ENCODE results near the gene ST6GALNAC1. TPM values are rescaled to one million over a fixed set of nuclear protein-coding genes. Genes with fewer than 3 reads are reported as not detected.
A peak's percentile ranks its signal among the peaks of the same experiment; 100 is the strongest.

The ST6GALNAC1 gene
- total and polyA plus RNA-seq, 4 donors, result 0.16 to 2.1 (median 0.21) TPM; not detected in 1

DNA sequence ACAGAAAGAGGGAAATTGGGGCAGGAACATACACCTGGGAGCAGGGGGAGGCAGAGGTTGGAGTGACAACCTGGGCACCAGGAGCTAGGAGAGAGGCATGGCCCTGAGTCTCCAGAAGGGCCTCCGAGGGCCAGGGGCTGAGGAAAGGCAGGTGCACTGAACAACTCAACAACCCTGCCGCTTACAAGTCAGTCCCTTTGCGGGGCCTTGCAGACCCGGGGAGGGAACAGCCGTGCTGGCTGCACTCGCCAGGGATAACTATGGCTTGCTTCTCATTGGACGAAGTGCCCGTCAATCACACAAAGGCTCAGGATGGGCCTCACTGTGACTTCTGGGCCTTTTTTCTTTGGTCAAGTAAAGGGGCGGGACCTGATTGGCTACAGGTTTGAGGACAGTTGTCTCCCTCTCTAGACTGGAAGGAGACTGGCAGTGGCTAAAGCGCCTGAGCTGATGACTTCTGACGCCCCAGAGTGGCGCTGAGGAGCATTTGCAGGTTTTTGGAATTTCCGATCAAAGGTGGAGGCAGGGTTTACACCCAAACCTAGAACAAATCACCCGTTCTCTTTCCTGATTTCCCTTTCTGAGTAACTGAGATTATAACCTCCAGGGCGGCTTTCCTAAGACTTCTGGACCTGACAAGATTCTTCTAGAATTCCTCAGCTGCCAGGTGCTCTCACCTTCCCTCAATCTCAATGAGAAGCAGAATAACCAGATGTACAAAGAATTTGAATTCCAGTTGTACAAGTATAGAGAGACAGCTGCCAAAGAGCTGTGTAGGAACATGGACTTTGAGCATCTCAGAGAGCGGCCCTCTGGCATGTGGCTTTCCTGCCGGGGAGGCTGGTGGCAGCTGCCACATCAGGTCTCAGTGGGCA is 30.3 kb downstream of the ST6GALNAC1 start:
- TF ChIP-seq YY1 (IDR thresholded peaks at IDR 0.05) (no peak), TAF1 (conservative IDR thresholded peaks at IDR 0.05) (no peak), RAD21 (IDR thresholded peaks at IDR 0.05) (peak; percentile 22 to 29), GABPA (IDR thresholded peaks at IDR 0.05 in 1 of 2, conservative IDR thresholded peaks at IDR 0.05 in 1 of 2) (peak in 1 of 2 donors; percentile 17), JUND (IDR thresholded peaks at IDR 0.05) (no peak), RXRA (IDR thresholded peaks at IDR 0.05) (peak in 1 of 2 donors; percentile 29), FOXA2 (IDR thresholded peaks at IDR 0.05) (no peak), HNF4A (conservative IDR thresholded peaks at IDR 0.05) (peak; percentile 84 to 88), SP1 (IDR thresholded peaks at IDR 0.05) (peak; percentile 75), EGR1 (IDR thresholded peaks at IDR 0.05; ENCODE audit: low read depth in 2 of 2) (no peak), NR2F2 (IDR thresholded peaks at IDR 0.05) (no peak), HNF4G (IDR thresholded peaks at IDR 0.05) (peak; percentile 71), FOXA1 (IDR thresholded peaks at IDR 0.05) (no peak)
- TF ChIP-seq, protein P1, sequence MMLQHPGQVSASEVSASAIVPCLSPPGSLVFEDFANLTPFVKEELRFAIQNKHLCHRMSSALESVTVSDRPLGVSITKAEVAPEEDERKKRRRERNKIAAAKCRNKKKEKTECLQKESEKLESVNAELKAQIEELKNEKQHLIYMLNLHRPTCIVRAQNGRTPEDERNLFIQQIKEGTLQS (IDR thresholded peaks at IDR 0.05), result no peak
- TF ChIP-seq, protein P2, sequence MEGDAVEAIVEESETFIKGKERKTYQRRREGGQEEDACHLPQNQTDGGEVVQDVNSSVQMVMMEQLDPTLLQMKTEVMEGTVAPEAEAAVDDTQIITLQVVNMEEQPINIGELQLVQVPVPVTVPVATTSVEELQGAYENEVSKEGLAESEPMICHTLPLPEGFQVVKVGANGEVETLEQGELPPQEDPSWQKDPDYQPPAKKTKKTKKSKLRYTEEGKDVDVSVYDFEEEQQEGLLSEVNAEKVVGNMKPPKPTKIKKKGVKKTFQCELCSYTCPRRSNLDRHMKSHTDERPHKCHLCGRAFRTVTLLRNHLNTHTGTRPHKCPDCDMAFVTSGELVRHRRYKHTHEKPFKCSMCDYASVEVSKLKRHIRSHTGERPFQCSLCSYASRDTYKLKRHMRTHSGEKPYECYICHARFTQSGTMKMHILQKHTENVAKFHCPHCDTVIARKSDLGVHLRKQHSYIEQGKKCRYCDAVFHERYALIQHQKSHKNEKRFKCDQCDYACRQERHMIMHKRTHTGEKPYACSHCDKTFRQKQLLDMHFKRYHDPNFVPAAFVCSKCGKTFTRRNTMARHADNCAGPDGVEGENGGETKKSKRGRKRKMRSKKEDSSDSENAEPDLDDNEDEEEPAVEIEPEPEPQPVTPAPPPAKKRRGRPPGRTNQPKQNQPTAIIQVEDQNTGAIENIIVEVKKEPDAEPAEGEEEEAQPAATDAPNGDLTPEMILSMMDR (IDR thresholded peaks at IDR 0.05; ENCODE audit: low read depth, low read length, missing input control), result no peak
- TF ChIP-seq, protein P3, sequence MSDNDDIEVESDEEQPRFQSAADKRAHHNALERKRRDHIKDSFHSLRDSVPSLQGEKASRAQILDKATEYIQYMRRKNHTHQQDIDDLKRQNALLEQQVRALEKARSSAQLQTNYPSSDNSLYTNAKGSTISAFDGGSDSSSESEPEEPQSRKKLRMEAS (IDR thresholded peaks at IDR 0.05), result peak; percentile 60
- TF ChIP-seq, protein P4, sequence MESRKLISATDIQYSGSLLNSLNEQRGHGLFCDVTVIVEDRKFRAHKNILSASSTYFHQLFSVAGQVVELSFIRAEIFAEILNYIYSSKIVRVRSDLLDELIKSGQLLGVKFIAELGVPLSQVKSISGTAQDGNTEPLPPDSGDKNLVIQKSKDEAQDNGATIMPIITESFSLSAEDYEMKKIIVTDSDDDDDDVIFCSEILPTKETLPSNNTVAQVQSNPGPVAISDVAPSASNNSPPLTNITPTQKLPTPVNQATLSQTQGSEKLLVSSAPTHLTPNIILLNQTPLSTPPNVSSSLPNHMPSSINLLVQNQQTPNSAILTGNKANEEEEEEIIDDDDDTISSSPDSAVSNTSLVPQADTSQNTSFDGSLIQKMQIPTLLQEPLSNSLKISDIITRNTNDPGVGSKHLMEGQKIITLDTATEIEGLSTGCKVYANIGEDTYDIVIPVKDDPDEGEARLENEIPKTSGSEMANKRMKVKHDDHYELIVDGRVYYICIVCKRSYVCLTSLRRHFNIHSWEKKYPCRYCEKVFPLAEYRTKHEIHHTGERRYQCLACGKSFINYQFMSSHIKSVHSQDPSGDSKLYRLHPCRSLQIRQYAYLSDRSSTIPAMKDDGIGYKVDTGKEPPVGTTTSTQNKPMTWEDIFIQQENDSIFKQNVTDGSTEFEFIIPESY (IDR thresholded peaks at IDR 0.05), result no peak
- TF ChIP-seq, protein P5, sequence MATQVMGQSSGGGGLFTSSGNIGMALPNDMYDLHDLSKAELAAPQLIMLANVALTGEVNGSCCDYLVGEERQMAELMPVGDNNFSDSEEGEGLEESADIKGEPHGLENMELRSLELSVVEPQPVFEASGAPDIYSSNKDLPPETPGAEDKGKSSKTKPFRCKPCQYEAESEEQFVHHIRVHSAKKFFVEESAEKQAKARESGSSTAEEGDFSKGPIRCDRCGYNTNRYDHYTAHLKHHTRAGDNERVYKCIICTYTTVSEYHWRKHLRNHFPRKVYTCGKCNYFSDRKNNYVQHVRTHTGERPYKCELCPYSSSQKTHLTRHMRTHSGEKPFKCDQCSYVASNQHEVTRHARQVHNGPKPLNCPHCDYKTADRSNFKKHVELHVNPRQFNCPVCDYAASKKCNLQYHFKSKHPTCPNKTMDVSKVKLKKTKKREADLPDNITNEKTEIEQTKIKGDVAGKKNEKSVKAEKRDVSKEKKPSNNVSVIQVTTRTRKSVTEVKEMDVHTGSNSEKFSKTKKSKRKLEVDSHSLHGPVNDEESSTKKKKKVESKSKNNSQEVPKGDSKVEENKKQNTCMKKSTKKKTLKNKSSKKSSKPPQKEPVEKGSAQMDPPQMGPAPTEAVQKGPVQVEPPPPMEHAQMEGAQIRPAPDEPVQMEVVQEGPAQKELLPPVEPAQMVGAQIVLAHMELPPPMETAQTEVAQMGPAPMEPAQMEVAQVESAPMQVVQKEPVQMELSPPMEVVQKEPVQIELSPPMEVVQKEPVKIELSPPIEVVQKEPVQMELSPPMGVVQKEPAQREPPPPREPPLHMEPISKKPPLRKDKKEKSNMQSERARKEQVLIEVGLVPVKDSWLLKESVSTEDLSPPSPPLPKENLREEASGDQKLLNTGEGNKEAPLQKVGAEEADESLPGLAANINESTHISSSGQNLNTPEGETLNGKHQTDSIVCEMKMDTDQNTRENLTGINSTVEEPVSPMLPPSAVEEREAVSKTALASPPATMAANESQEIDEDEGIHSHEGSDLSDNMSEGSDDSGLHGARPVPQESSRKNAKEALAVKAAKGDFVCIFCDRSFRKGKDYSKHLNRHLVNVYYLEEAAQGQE (IDR thresholded peaks at IDR 0.05), result no peak
- Histone ChIP-seq H3K36me3 (ENCODE audit: control insufficient read depth in 4 of 4, insufficient read depth in 3 of 4, low read depth in 1 of 4, low read length in 3 of 4) (no peaks in the 10 kb centered on the region), H3K27ac (ENCODE audit: low read depth in 1 of 2, low read length in 2 of 2) (no peak overlapping the region), H3K27me3 (ENCODE audit: control insufficient read depth in 4 of 4, insufficient read depth in 4 of 4, low read length in 3 of 4) (no peaks in the 10 kb centered on the region), H3K9me3 (ENCODE audit: control insufficient read depth in 4 of 4, low read length in 3 of 4) (no peaks in the 10 kb centered on the region), H3K4me1 (ENCODE audit: control insufficient read depth in 4 of 4, insufficient read depth in 4 of 4, low read length in 3 of 4) (peaks cover 0 to 7% (median 5%) of the 10 kb centered on the region in 4 donors), H3K4me3 (ENCODE audit: low read depth in 1 of 3, low read length in 3 of 3) (no peak overlapping the region), H3K9ac (ENCODE audit: low read depth in 1 of 2, low read length in 2 of 2) (no peak overlapping the region)
- WGBS, result 66% methylated on average over 17 of the region's 17 CpGs
- DNase-seq (ENCODE audit: low spot score), result no peak
